Adipose tissue (tissue), 3 donors: Measurements from ENCODE around the gene FBL. TPM values are rescaled to one million over a fixed set of nuclear protein-coding genes. Genes with fewer than 3 reads are reported as not detected.
"Not testable (repeated sequence)": the region's sequence is repeated elsewhere in the genome, so short reads cannot be mapped to it uniquely, and the experiment has no call there.

Source experiments
- H3K27ac ChIP-seq: one replicate; pipeline ENCODE4 v1.5.1; 2013; ENCODE audit warnings: low read depth, low read length
- WGBS, 3 donors: extraction: QIAGEN DNeasy Blood & Tissue Kit; methylation state at CpG; one replicate each; pipeline ENCODE4 v1.1.7; 2013; 5-methylcytosine and 5-hydroxymethylcytosine counted together
- polyA plus RNA-seq, 3 donors: library from polyadenylated mRNA; stranded (reverse); fragments of 200-250 nt; gene quantifications; one replicate each; pipeline ENCODE4 v1.2.3, GENCODE V29; 2013
- donor health status: healthy with polysubstance abuse.
- donor health status: Bipolar disorder and iron deficiency.
- donor health status: healthy.

Gene FBL
- polyA plus RNA-seq, 3 donors: 197 to 340 (median 229) TPM

- 93 to 97% (median 96%) methylated on average over 18 of the region's 18 CpGs for WGBS, 3 donors
Measured at GRCh38 chr19:39830406-39830805, 15.8 kb downstream of the FBL start.

GRCh38 chr19:39829702-39830275 lies 16.4 kb downstream of the FBL start:
- 93 to 94% (median 94%) methylated on average over 10 of the region's 10 CpGs for WGBS, 3 donors
- no peak overlapping the region for H3K27ac ChIP-seq

More at GRCh38 chr19:39830406-39830805, 15.8 kb downstream of the FBL start:
- no peak overlapping the region for H3K27ac ChIP-seq

GRCh38 chr19:39828654-39829032 lies 17.5 kb downstream of the FBL start:
- WGBS, 3 donors: 61 to 82% (median 62%) methylated on average over 5 of the region's 5 CpGs

GRCh38 chr19:39828015-39828653 lies 18.0 kb downstream of the FBL start:
- 84 to 85% (median 85%) methylated on average over 26 of the region's 26 CpGs for WGBS, 3 donors
- no peak overlapping the region for H3K27ac ChIP-seq

More at GRCh38 chr19:39828654-39829032, 17.5 kb downstream of the FBL start:
- H3K27ac ChIP-seq: no peak overlapping the region

- H3K27ac ChIP-seq: no peak overlapping the region
- 83 to 91% (median 89%) methylated on average over 12 to 13 of the region's 13 CpGs for WGBS, 3 donors
Measured at GRCh38 chr19:39827216-39827615, 19.0 kb downstream of the FBL start.

- WGBS, 3 donors: 92 to 96% (median 94%) methylated on average over 35 of the region's 35 CpGs
- H3K27ac ChIP-seq: no peak overlapping the region
Measured at GRCh38 chr19:39826311-39826945, 19.8 kb downstream of the FBL start.

GRCh38 chr19:39825531-39826076 lies 20.6 kb downstream of the FBL start:
- no peak overlapping the region for H3K27ac ChIP-seq
- WGBS, 3 donors: 86 to 90% (median 87%) methylated on average over 12 to 17 of the region's 17 CpGs

- 74 to 82% (median 74%) methylated on average over 11 of the region's 11 CpGs for WGBS, 3 donors
- no peak overlapping the region for H3K27ac ChIP-seq
Measured at GRCh38 chr19:39825093-39825463, 21.1 kb downstream of the FBL start.

GRCh38 chr19:39824143-39825092 lies 21.8 kb downstream of the FBL start:
- 3 to 9% (median 7%) methylated on average over 47 of the region's 47 CpGs for WGBS, 3 donors

GRCh38 chr19:39823686-39824085 lies 22.5 kb downstream of the FBL start:
- WGBS, 3 donors: 10 to 22% (median 21%) methylated on average over 7 of the region's 7 CpGs
- no peak overlapping the region for H3K27ac ChIP-seq

More at GRCh38 chr19:39824143-39825092, 21.8 kb downstream of the FBL start:
- H3K27ac ChIP-seq: no peak overlapping the region

- 91 to 96% (median 95%) methylated on average over 6 of the region's 6 CpGs for WGBS, 3 donors
Measured at GRCh38 chr19:39820696-39821095, 25.5 kb downstream of the FBL start.

GRCh38 chr19:39819786-39820185 lies 26.4 kb downstream of the FBL start:
- WGBS, 3 donors: 86 to 93% (median 88%) methylated on average over 3 of the region's 3 CpGs
- H3K27ac ChIP-seq: no peak overlapping the region

More at GRCh38 chr19:39820696-39821095, 25.5 kb downstream of the FBL start:
- H3K27ac ChIP-seq: no peak overlapping the region

GRCh38 chr19:39818626-39819097 lies 27.5 kb downstream of the FBL start:
- H3K27ac ChIP-seq: no peak overlapping the region
- WGBS, 3 donors: 84 to 92% (median 91%) methylated on average over 4 of the region's 4 CpGs

- no peak overlapping the region for H3K27ac ChIP-seq
- 87 to 93% (median 93%) methylated on average over 12 of the region's 12 CpGs for WGBS, 3 donors
Measured at GRCh38 chr19:39817888-39818561, 28.2 kb downstream of the FBL start.

- no peak overlapping the region for H3K27ac ChIP-seq
- 84 to 87% (median 86%) methylated on average over 5 of the region's 5 CpGs for WGBS, 3 donors
Measured at GRCh38 chr19:39816287-39817048, 29.7 kb downstream of the FBL start.

- H3K27ac ChIP-seq: no peak overlapping the region
- WGBS, 3 donors: 88 to 96% (median 90%) methylated on average over 3 of the region's 3 CpGs
Measured at GRCh38 chr19:39814595-39814994, 31.6 kb downstream of the FBL start.

- H3K27ac ChIP-seq: not testable (repeated sequence)
- WGBS, 3 donors: 93 to 97% (median 93%) methylated on average over 6 of the region's 6 CpGs
Measured at GRCh38 chr19:39814111-39814510, 32.1 kb downstream of the FBL start.
